ENCODE data around the gene CLEC19A.

The CLEC19A gene

DNA sequence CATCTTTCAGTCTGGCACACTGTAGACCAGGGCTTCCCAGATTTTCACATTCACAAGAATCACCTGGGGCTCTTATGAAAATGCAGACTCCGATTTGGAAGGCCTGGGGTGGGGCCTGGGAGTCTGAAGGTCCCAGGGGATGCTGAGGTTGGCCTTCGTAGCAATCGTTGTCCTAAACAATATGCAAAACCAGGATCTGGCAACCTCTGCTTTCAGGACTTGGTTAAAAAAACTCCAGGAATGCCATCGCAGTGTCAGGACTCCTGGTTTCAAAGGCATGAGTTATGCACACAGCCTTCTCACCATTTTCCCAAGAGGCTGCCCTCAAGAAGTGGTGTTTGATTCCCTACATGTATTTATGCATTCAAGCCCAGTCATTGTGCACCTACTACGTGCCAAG, 6.7 kb downstream of the CLEC19A start:
- no CpG with 5 or more reads among the region's 5 CpGs for WGBS (ENCODE audit: extremely low coverage, insufficient coverage, insufficient read length)
- H3K79me2 ChIP-seq (ENCODE audit: control insufficient read depth, insufficient read depth, low read length, poor library complexity) = no peaks in the 10 kb centered on the region
- peak in 1 of 2 donors; percentile 20 for DNase-seq

DNA sequence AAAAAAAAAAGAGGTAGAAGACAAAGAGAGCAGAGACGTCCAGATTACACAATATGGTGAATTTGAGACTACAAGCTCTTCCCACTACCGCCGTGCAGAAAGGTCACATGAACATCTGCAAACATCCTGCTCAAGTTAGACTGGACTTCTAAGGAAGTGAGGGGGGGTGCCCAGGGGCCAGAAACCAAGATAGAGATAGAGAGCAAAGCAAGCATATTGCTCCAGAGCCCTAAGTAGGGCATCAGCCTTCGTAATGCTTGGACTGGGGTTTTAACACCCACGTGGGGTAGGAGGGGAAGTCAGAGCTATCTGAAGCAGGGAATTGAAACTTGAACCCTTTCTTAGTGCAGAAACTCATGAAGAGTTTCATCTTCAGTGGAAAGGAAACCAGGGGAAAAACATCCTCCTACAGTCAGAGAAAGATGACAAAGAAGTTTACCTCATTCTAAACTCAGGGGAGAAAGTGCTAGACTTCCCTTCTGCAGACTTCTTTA, 8.7 kb downstream of the CLEC19A start:
- H3K18ac ChIP-seq (ENCODE audit: low read length) = no peak overlapping the region
- no peak overlapping the region for H3K4ac ChIP-seq (ENCODE audit: low read depth, low read length)
- H2BK120ac ChIP-seq (ENCODE audit: insufficient read depth, low read length, poor library complexity) = no peak overlapping the region
- H2AFZ ChIP-seq (ENCODE audit: insufficient read depth, low read length, poor library complexity) = no peak overlapping the region
- no peak overlapping the region for H3K27ac ChIP-seq (ENCODE audit: low read depth, low read length)
- H2AK5ac ChIP-seq (ENCODE audit: low read length) = no peak overlapping the region
- H3K4me3 ChIP-seq (ENCODE audit: low read depth, low read length) = no peak overlapping the region
- H3K79me1 ChIP-seq (ENCODE audit: low read length) = no peaks in the 10 kb centered on the region
- H3K9me3 ChIP-seq (ENCODE audit: insufficient read depth, low read depth, low read length) = no peaks in the 10 kb centered on the region
- H3K27me3 ChIP-seq (ENCODE audit: insufficient read depth, low read length) = no peaks in the 10 kb centered on the region
- H2BK12ac ChIP-seq (ENCODE audit: low read length) = no peak overlapping the region
- H3K9ac ChIP-seq (ENCODE audit: low read length) = no peak overlapping the region
- H3K23ac ChIP-seq (ENCODE audit: low read length) = no peak overlapping the region
- H4K8ac ChIP-seq (ENCODE audit: low read depth, low read length) = no peak overlapping the region
- H3K4me1 ChIP-seq (ENCODE audit: control insufficient read depth in 1 of 2, insufficient read depth in 2 of 2, low read length in 2 of 2) = peaks cover 0 to 4% of the 10 kb centered on the region in 2 experiments
- H4K91ac ChIP-seq (ENCODE audit: low read depth, low read length) = no peak overlapping the region
- H4K12ac ChIP-seq (ENCODE audit: low read depth, low read length) = no peak overlapping the region
- H2BK5ac ChIP-seq (ENCODE audit: low read depth, low read length, poor library complexity) = no peak overlapping the region
- H3K79me2 ChIP-seq (ENCODE audit: control insufficient read depth, insufficient read depth, low read length, poor library complexity) = no peaks in the 10 kb centered on the region
- WGBS (ENCODE audit: extremely low coverage, insufficient coverage, insufficient read length) = no CpG with 5 or more reads among the region's 5 CpGs
- no peaks in the 10 kb centered on the region for H3K36me3 ChIP-seq (ENCODE audit: control insufficient read depth in 1 of 2, insufficient read depth in 2 of 2, low read length in 2 of 2)
- peak; percentile 20 to 42 for DNase-seq
- H3K4me2 ChIP-seq (ENCODE audit: low read length) = no peak overlapping the region
- H3K14ac ChIP-seq (ENCODE audit: low read length) = no peak overlapping the region

More for the DNA sequence above, 6.7 kb downstream of the CLEC19A start:
- no peak overlapping the region for H2BK5ac ChIP-seq (ENCODE audit: low read depth, low read length, poor library complexity)
- no peak overlapping the region for H3K4me3 ChIP-seq (ENCODE audit: low read depth, low read length)
- H2AK5ac ChIP-seq (ENCODE audit: low read length) = no peak overlapping the region
- H3K9me3 ChIP-seq (ENCODE audit: insufficient read depth, low read depth, low read length) = no peaks in the 10 kb centered on the region
- H3K23ac ChIP-seq (ENCODE audit: low read length) = no peak overlapping the region
- no peaks in the 10 kb centered on the region for H3K27me3 ChIP-seq (ENCODE audit: insufficient read depth, low read length)
- no peak overlapping the region for H3K4me2 ChIP-seq (ENCODE audit: low read length)
- no peak overlapping the region for H4K12ac ChIP-seq (ENCODE audit: low read depth, low read length)
- no peak overlapping the region for H2BK12ac ChIP-seq (ENCODE audit: low read length)
- no peak overlapping the region for H3K18ac ChIP-seq (ENCODE audit: low read length)
- H4K8ac ChIP-seq (ENCODE audit: low read depth, low read length) = no peak overlapping the region
- no peak overlapping the region for H2AFZ ChIP-seq (ENCODE audit: insufficient read depth, low read length, poor library complexity)
- H3K4ac ChIP-seq (ENCODE audit: low read depth, low read length) = no peak overlapping the region
- no peak overlapping the region for H3K14ac ChIP-seq (ENCODE audit: low read length)
- peaks cover 0 to 4% of the 10 kb centered on the region in 2 experiments for H3K4me1 ChIP-seq (ENCODE audit: control insufficient read depth in 1 of 2, insufficient read depth in 2 of 2, low read length in 2 of 2)
- no peaks in the 10 kb centered on the region for H3K36me3 ChIP-seq (ENCODE audit: control insufficient read depth in 1 of 2, insufficient read depth in 2 of 2, low read length in 2 of 2)
- H3K27ac ChIP-seq (ENCODE audit: low read depth, low read length) = no peak overlapping the region
- H3K79me1 ChIP-seq (ENCODE audit: low read length) = no peaks in the 10 kb centered on the region
- H4K91ac ChIP-seq (ENCODE audit: low read depth, low read length) = no peak overlapping the region
- H2BK120ac ChIP-seq (ENCODE audit: insufficient read depth, low read length, poor library complexity) = no peak overlapping the region
- no peak overlapping the region for H3K9ac ChIP-seq (ENCODE audit: low read length)

DNA sequence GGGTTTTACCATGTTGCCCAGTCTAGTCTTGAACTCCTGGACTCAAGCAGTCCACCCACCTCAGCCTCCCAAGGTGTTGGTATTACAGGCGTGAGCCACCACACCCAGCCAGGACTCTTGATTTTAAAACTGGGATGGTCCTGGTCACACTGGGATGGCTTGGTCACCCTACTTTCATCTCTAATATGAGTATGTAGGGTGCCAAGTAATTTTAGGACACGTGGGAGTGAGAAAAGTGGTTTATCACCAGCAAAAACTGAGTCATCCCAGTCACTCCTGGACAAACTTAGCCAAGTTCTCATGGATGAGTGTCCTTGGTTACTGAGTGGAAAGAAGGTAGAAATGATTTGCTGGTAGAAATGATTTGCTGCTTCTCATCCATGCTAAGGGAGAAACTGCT, 9.9 kb downstream of the CLEC19A start:
- Histone ChIP-seq H2AK5ac (ENCODE audit: low read length) (no peak overlapping the region), H4K8ac (ENCODE audit: low read depth, low read length) (no peak overlapping the region), H3K14ac (ENCODE audit: low read length) (no peak overlapping the region), H3K4me1 (ENCODE audit: control insufficient read depth in 1 of 2, insufficient read depth in 2 of 2, low read length in 2 of 2) (peaks cover 0 to 4% of the 10 kb centered on the region in 2 experiments), H4K12ac (ENCODE audit: low read depth, low read length) (no peak overlapping the region), H4K91ac (ENCODE audit: low read depth, low read length) (no peak overlapping the region), H2BK5ac (ENCODE audit: low read depth, low read length, poor library complexity) (no peak overlapping the region), H3K27ac (ENCODE audit: low read depth, low read length) (no peak overlapping the region), H3K27me3 (ENCODE audit: insufficient read depth, low read length) (no peaks in the 10 kb centered on the region), H3K9me3 (ENCODE audit: insufficient read depth, low read depth, low read length) (no peaks in the 10 kb centered on the region), H3K79me1 (ENCODE audit: low read length) (no peaks in the 10 kb centered on the region), H3K23ac (ENCODE audit: low read length) (no peak overlapping the region), H2BK120ac (ENCODE audit: insufficient read depth, low read length, poor library complexity) (no peak overlapping the region), H3K9ac (ENCODE audit: low read length) (no peak overlapping the region), H2BK12ac (ENCODE audit: low read length) (no peak overlapping the region), H3K18ac (ENCODE audit: low read length) (no peak overlapping the region), H3K4me2 (ENCODE audit: low read length) (no peak overlapping the region), H3K4me3 (ENCODE audit: low read depth, low read length) (no peak overlapping the region), H2AFZ (ENCODE audit: insufficient read depth, low read length, poor library complexity) (no peak overlapping the region), H3K4ac (ENCODE audit: low read depth, low read length) (no peak overlapping the region), H3K79me2 (ENCODE audit: control insufficient read depth, insufficient read depth, low read length, poor library complexity) (no peaks in the 10 kb centered on the region), H3K36me3 (ENCODE audit: control insufficient read depth in 1 of 2, insufficient read depth in 2 of 2, low read length in 2 of 2) (no peaks in the 10 kb centered on the region)
- no peak for DNase-seq
- no CpG with 5 or more reads among the region's 2 CpGs for WGBS (ENCODE audit: extremely low coverage, insufficient coverage, insufficient read length)

DNA sequence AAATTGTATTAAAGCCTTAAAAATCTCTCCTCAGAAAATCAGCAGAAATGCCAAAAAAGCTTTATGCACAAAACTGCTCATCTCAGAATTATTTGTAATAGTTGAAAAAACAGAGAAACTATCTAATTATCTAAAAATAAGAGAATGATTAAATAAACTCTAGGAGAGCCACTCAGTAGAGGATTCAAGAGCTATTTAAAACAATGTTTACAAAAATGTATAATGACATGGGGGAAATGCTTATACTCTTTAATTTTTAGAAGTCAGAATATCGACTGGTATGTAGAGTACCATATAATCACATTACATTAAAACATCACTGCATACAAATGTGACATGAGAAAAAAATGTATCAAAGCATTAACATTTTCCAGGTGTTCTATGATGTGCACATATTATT, 11.9 kb downstream of the CLEC19A start:
- H3K79me2 ChIP-seq (ENCODE audit: control insufficient read depth, insufficient read depth, low read length, poor library complexity) = no peaks in the 10 kb centered on the region
- WGBS (ENCODE audit: extremely low coverage, insufficient coverage, insufficient read length) = no CpG with 5 or more reads among the region's 1 CpG

More for the DNA sequence above, 11.9 kb downstream of the CLEC19A start:
- no peak for DNase-seq
- H3K14ac ChIP-seq (ENCODE audit: low read length) = no peak overlapping the region
- no peak overlapping the region for H3K4ac ChIP-seq (ENCODE audit: low read depth, low read length)
- no peak overlapping the region for H2BK120ac ChIP-seq (ENCODE audit: insufficient read depth, low read length, poor library complexity)
- no peak overlapping the region for H3K4me2 ChIP-seq (ENCODE audit: low read length)
- no peak overlapping the region for H3K23ac ChIP-seq (ENCODE audit: low read length)
- H3K79me1 ChIP-seq (ENCODE audit: low read length) = no peaks in the 10 kb centered on the region
- H2BK12ac ChIP-seq (ENCODE audit: low read length) = no peak overlapping the region
- no peak overlapping the region for H2BK5ac ChIP-seq (ENCODE audit: low read depth, low read length, poor library complexity)
- no peaks in the 10 kb centered on the region for H3K9me3 ChIP-seq (ENCODE audit: insufficient read depth, low read depth, low read length)
- H2AFZ ChIP-seq (ENCODE audit: insufficient read depth, low read length, poor library complexity) = no peak overlapping the region
- H3K27ac ChIP-seq (ENCODE audit: low read depth, low read length) = no peak overlapping the region
- H3K27me3 ChIP-seq (ENCODE audit: insufficient read depth, low read length) = no peaks in the 10 kb centered on the region
- H4K91ac ChIP-seq (ENCODE audit: low read depth, low read length) = no peak overlapping the region
- no peak overlapping the region for H2AK5ac ChIP-seq (ENCODE audit: low read length)
- H3K4me3 ChIP-seq (ENCODE audit: low read depth, low read length) = no peak overlapping the region
- H3K36me3 ChIP-seq (ENCODE audit: control insufficient read depth in 1 of 2, insufficient read depth in 2 of 2, low read length in 2 of 2) = no peaks in the 10 kb centered on the region
- H3K4me1 ChIP-seq (ENCODE audit: control insufficient read depth in 1 of 2, insufficient read depth in 2 of 2, low read length in 2 of 2) = peaks cover 0 to 4% of the 10 kb centered on the region in 2 experiments
- no peak overlapping the region for H3K9ac ChIP-seq (ENCODE audit: low read length)
- no peak overlapping the region for H4K12ac ChIP-seq (ENCODE audit: low read depth, low read length)
- no peak overlapping the region for H4K8ac ChIP-seq (ENCODE audit: low read depth, low read length)
- H3K18ac ChIP-seq (ENCODE audit: low read length) = no peak overlapping the region
